ENCODE results near the gene MYLK. TPM values are rescaled to one million over a fixed set of nuclear protein-coding genes. Genes with fewer than 3 reads are reported as not detected.

MYLK gene
- total RNA-seq, 2 donors from 2014 or later, result 2.1 to 52.1 TPM

- Mint-ChIP-seq H3K27ac (no peak overlapping the region), H3K36me3 (ENCODE audit: low read depth) (no peaks in the 10 kb centered on the region), H3K4me1 (no peaks in the 10 kb centered on the region), H3K27me3 (peaks cover 58% of the 10 kb centered on the region), H3K4me3 (no peak overlapping the region)
- no peaks in the 10 kb centered on the region for H3K9me3 ChIP-seq (ENCODE audit: control insufficient read depth, low read length, poor library complexity, severe bottlenecking)
- ATAC-seq (no peak), DNase-seq (no peak)
Observed at GRCh38 chr3:123792473-123793201, 91.5 kb downstream of the MYLK start.

- H3K27ac Mint-ChIP-seq, result no peak overlapping the region
Observed at GRCh38 chr3:123791898-123792297, 92.2 kb downstream of the MYLK start.

GRCh38 chr3:123791417-123791816 is 92.7 kb downstream of the MYLK start:
- no peak for ATAC-seq
- H3K36me3 Mint-ChIP-seq (ENCODE audit: low read depth), result no peaks in the 10 kb centered on the region
- peaks cover 60% of the 10 kb centered on the region for H3K27me3 Mint-ChIP-seq
- no peak for DNase-seq
- H3K27ac Mint-ChIP-seq, result no peak overlapping the region
- H3K4me1 Mint-ChIP-seq, result no peaks in the 10 kb centered on the region
- H3K9me3 ChIP-seq (ENCODE audit: control insufficient read depth, low read length, poor library complexity, severe bottlenecking), result no peaks in the 10 kb centered on the region
- no peak overlapping the region for H3K4me3 Mint-ChIP-seq

More at GRCh38 chr3:123791898-123792297, 92.2 kb downstream of the MYLK start:
- Mint-ChIP-seq H3K4me3 (no peak overlapping the region), H3K4me1 (no peaks in the 10 kb centered on the region), H3K27me3 (peaks cover 61% of the 10 kb centered on the region), H3K36me3 (ENCODE audit: low read depth) (no peaks in the 10 kb centered on the region)
- no peaks in the 10 kb centered on the region for H3K9me3 ChIP-seq (ENCODE audit: control insufficient read depth, low read length, poor library complexity, severe bottlenecking)
- ATAC-seq (no peak), DNase-seq (no peak)

DNA sequence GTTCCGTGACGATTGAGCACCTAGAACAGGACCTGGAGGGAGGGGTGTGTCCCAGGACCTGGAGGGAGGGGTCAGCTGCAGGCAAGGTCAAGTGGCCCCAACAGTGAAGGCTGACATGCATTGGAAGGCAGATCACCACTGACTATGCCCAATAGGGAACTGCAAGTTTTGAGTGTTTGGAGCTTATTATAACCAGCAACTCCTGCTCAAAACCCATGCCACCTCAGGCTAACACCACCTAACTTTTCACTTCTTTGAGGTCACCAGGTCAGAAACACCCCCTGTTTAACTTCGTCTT is 93.1 kb downstream of the MYLK start:
- Mint-ChIP-seq H3K36me3 (ENCODE audit: low read depth) (no peaks in the 10 kb centered on the region), H3K4me3 (no peak overlapping the region), H3K4me1 (no peaks in the 10 kb centered on the region), H3K27me3 (peaks cover 56% of the 10 kb centered on the region), H3K27ac (no peak overlapping the region)
- no peaks in the 10 kb centered on the region for H3K9me3 ChIP-seq (ENCODE audit: control insufficient read depth, low read length, poor library complexity, severe bottlenecking)
- no peak for DNase-seq
- no peak for ATAC-seq

GRCh38 chr3:123790254-123791072 is 93.7 kb downstream of the MYLK start:
- no peaks in the 10 kb centered on the region for H3K9me3 ChIP-seq (ENCODE audit: control insufficient read depth, low read length, poor library complexity, severe bottlenecking)
- Mint-ChIP-seq H3K4me1 (no peaks in the 10 kb centered on the region), H3K27ac (no peak overlapping the region), H3K36me3 (ENCODE audit: low read depth) (no peaks in the 10 kb centered on the region), H3K27me3 (peaks cover 55% of the 10 kb centered on the region), H3K4me3 (no peak overlapping the region)
- no peak for ATAC-seq
- no peak for DNase-seq

- Mint-ChIP-seq H3K36me3 (ENCODE audit: low read depth) (no peaks in the 10 kb centered on the region), H3K4me3 (no peak overlapping the region), H3K27me3 (peaks cover 55% of the 10 kb centered on the region), H3K4me1 (no peaks in the 10 kb centered on the region), H3K27ac (no peak overlapping the region)
- H3K9me3 ChIP-seq (ENCODE audit: control insufficient read depth, low read length, poor library complexity, severe bottlenecking), result no peaks in the 10 kb centered on the region
- DNase-seq, result no peak
- ATAC-seq, result no peak
Observed at GRCh38 chr3:123789760-123790159, 94.4 kb downstream of the MYLK start.

DNA sequence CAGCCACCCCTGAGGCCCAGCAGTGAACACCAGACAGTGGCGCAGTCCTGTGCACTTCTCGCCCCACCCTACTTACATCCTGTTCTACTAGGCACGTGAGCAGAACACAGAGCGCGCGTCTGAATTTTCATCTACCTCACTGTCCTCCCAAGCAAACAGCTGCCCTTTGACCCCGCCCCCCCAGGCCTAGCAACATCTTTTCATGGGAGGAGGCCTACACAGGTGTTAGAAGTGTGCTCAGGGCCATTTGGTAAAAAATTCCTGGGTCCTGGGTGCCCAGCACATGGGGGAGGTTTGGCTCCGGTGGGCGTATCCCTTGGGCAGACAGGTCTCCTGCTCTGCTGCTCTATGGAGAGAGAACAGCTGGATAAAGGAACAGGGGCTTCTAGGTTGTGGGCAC is 95.0 kb downstream of the MYLK start:
- Mint-ChIP-seq H3K27ac (no peak overlapping the region), H3K27me3 (peaks cover 53% of the 10 kb centered on the region), H3K4me1 (no peaks in the 10 kb centered on the region), H3K4me3 (no peak overlapping the region), H3K36me3 (ENCODE audit: low read depth) (no peaks in the 10 kb centered on the region)
- DNase-seq (no peak), ATAC-seq (no peak)
- no peaks in the 10 kb centered on the region for H3K9me3 ChIP-seq (ENCODE audit: control insufficient read depth, low read length, poor library complexity, severe bottlenecking)

GRCh38 chr3:123788710-123789109 is 95.4 kb downstream of the MYLK start:
- ATAC-seq (no peak), DNase-seq (no peak)
- Mint-ChIP-seq H3K4me3 (no peak overlapping the region), H3K27ac (no peak overlapping the region), H3K4me1 (no peaks in the 10 kb centered on the region), H3K36me3 (ENCODE audit: low read depth) (no peaks in the 10 kb centered on the region), H3K27me3 (peaks cover 50% of the 10 kb centered on the region)
- no peaks in the 10 kb centered on the region for H3K9me3 ChIP-seq (ENCODE audit: control insufficient read depth, low read length, poor library complexity, severe bottlenecking)

DNA sequence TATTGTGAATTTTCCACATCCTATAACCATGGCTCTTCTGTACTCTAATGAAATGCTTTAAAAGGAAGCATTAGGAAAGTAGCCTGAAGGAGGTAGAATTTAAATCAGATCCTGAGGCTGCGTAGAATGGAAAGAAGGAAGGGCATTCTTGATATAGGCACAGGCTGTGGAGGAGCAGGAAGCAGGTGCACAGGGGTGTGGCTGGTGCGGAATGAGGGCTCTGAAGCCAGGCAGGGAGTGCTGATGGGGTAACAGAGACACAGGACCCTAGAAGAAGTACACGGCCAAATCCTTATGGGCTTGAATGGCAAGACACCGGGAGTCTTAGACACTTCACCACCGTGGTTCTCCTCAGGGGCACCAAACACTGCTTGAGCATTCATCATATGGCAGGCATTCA is 97.0 kb downstream of the MYLK start:
- H3K9me3 ChIP-seq (ENCODE audit: control insufficient read depth, low read length, poor library complexity, severe bottlenecking), result no peaks in the 10 kb centered on the region
- Mint-ChIP-seq H3K36me3 (ENCODE audit: low read depth) (no peaks in the 10 kb centered on the region), H3K27ac (no peak overlapping the region), H3K4me1 (no peaks in the 10 kb centered on the region), H3K27me3 (peaks cover 35% of the 10 kb centered on the region), H3K4me3 (no peak overlapping the region)
- DNase-seq, result no peak
- no peak for ATAC-seq

GRCh38 chr3:123785602-123786001 is 98.5 kb downstream of the MYLK start:
- peaks cover 29% of the 10 kb centered on the region for H3K27me3 Mint-ChIP-seq
- no peak overlapping the region for H3K27ac Mint-ChIP-seq
- no peak overlapping the region for H3K4me3 Mint-ChIP-seq
- no peaks in the 10 kb centered on the region for H3K9me3 ChIP-seq (ENCODE audit: control insufficient read depth, low read length, poor library complexity, severe bottlenecking)
- DNase-seq (no peak), ATAC-seq (no peak)
- H3K4me1 Mint-ChIP-seq, result no peaks in the 10 kb centered on the region
- no peaks in the 10 kb centered on the region for H3K36me3 Mint-ChIP-seq (ENCODE audit: low read depth)

DNA sequence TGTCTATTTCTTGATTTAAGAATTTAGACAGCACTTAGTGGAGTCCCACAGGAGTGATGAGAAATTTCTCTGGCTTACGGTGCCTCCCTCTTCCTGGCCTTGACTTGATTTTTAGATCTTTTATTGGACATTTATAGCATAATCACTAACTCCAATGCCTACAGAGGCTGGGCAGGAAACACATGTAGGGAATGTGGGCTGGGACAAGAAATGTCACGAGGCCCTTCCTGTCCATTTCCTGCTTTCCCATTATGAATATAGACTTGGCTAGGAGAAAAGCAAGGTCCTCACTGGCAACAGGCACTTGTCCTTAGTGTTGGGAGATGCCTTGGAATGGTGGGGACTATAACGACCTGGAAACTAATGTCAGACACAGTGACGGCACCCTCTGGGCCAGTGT is 100.3 kb downstream of the MYLK start:
- no peak for DNase-seq
- Mint-ChIP-seq H3K36me3 (ENCODE audit: low read depth) (no peaks in the 10 kb centered on the region), H3K27ac (no peak overlapping the region), H3K4me3 (no peak overlapping the region), H3K27me3 (peaks cover 24% of the 10 kb centered on the region), H3K4me1 (no peaks in the 10 kb centered on the region)
- ATAC-seq, result no peak
- no peaks in the 10 kb centered on the region for H3K9me3 ChIP-seq (ENCODE audit: control insufficient read depth, low read length, poor library complexity, severe bottlenecking)

GRCh38 chr3:123783050-123783689 is 101.0 kb downstream of the MYLK start:
- H3K4me1 Mint-ChIP-seq, result no peaks in the 10 kb centered on the region
- no peak for DNase-seq
- H3K9me3 ChIP-seq (ENCODE audit: control insufficient read depth, low read length, poor library complexity, severe bottlenecking), result no peaks in the 10 kb centered on the region
- ATAC-seq, result no peak
- no peaks in the 10 kb centered on the region for H3K36me3 Mint-ChIP-seq (ENCODE audit: low read depth)
- no peak overlapping the region for H3K4me3 Mint-ChIP-seq
- peaks cover 31% of the 10 kb centered on the region for H3K27me3 Mint-ChIP-seq
- no peak overlapping the region for H3K27ac Mint-ChIP-seq

DNA sequence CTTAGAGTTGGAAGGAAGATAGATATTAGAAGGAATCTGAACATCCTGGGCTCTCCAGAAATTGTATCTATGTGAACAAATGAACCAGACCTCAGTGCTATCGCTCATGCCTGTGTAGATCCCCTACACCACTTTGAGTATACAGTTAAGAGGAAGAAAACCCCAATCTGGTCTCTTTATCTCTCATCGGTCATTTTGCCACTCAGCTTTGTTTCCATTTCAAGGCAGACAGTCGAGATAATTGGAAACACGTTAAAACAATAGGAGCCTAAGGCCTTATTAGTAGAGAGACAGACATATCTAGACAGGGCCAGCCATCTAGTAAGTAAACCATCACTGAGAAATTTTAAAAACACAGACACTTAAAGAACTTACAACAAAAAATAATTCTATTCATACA is 101.6 kb downstream of the MYLK start:
- DNase-seq (no peak), ATAC-seq (no peak)
- H3K36me3 Mint-ChIP-seq (ENCODE audit: low read depth), result no peaks in the 10 kb centered on the region
- no peaks in the 10 kb centered on the region for H3K4me1 Mint-ChIP-seq
- no peak overlapping the region for H3K27ac Mint-ChIP-seq
- H3K4me3 Mint-ChIP-seq, result no peak overlapping the region
- peaks cover 29% of the 10 kb centered on the region for H3K27me3 Mint-ChIP-seq
- no peaks in the 10 kb centered on the region for H3K9me3 ChIP-seq (ENCODE audit: control insufficient read depth, low read length, poor library complexity, severe bottlenecking)
